TTC549 (cell line): ENCODE results near the gene MAGOH.
"Not testable (repeated sequence)": the region's sequence is repeated elsewhere in the genome, so short reads cannot be mapped to it uniquely, and the experiment has no call there.

Experiments used
- FAIRE-seq: peaks from 2 replicates; lab custom pipeline; 2012; peaks lifted over from hg19 to GRCh38; lab: Jason Lieb, UNC

Gene MAGOH

GRCh38 chr1:53220171-53220961, 18.0 kb downstream of the MAGOH start, which contains the start of gene CZIB:
CZIB (minus strand) TSS chr1:53220634; CDS start chr1:53220575, 59 bp downstream.
- FAIRE-seq = no peak

- FAIRE-seq = no peak
Observed at GRCh38 chr1:53219711-53220110, 18.6 kb downstream of the MAGOH start.

GRCh38 chr1:53218201-53218600, 20.1 kb downstream of the MAGOH start:
- no peak for FAIRE-seq

- FAIRE-seq = no peak
Observed at GRCh38 chr1:53214376-53214940, 23.9 kb downstream of the MAGOH start.

- no peak for FAIRE-seq
Observed at GRCh38 chr1:53210954-53211353, 27.4 kb downstream of the MAGOH start.

- no peak for FAIRE-seq
Observed at GRCh38 chr1:53210352-53210751, 28.0 kb downstream of the MAGOH start.

GRCh38 chr1:53207726-53208125, 30.6 kb downstream of the MAGOH start:
- no peak for FAIRE-seq

- no peak for FAIRE-seq
Observed at GRCh38 chr1:53206735-53207379, 31.5 kb downstream of the MAGOH start.

- FAIRE-seq = not testable (repeated sequence)
Observed at GRCh38 chr1:53206083-53206685, 32.1 kb downstream of the MAGOH start.

GRCh38 chr1:53205496-53205895, 32.8 kb downstream of the MAGOH start:
- not testable (repeated sequence) for FAIRE-seq

GRCh38 chr1:53203466-53203865, 34.9 kb downstream of the MAGOH start:
- FAIRE-seq = no peak

- no peak for FAIRE-seq
Observed at GRCh38 chr1:53198241-53198651, 40.1 kb downstream of the MAGOH start.

GRCh38 chr1:53197291-53198200, 40.8 kb downstream of the MAGOH start:
- FAIRE-seq = no peak

GRCh38 chr1:53196485-53197290, 41.6 kb downstream of the MAGOH start, which contains the start of gene CPT2:
CPT2 (plus strand) TSS chr1:53196824; CDS start chr1:53196944, 120 bp downstream.
- FAIRE-seq = peak; percentile 26

GRCh38 chr1:53196017-53196484, 42.3 kb downstream of the MAGOH start:
- FAIRE-seq = no peak

- no peak for FAIRE-seq
Observed at GRCh38 chr1:53195246-53196016, 42.9 kb downstream of the MAGOH start.

GRCh38 chr1:53190210-53190611, 48.1 kb downstream of the MAGOH start:
- no peak for FAIRE-seq

GRCh38 chr1:53189061-53189460, 49.3 kb downstream of the MAGOH start:
- no peak for FAIRE-seq

GRCh38 chr1:53188099-53188498, 50.2 kb downstream of the MAGOH start:
- no peak for FAIRE-seq

GRCh38 chr1:53187401-53187800, 50.9 kb downstream of the MAGOH start:
- no peak for FAIRE-seq
